T-helper 2 cell treated with Interferon-gamma antibody and Interleukin-4, amounts not matched to agents 5 μg/mL and 100 μg/mL, for 36 hours (primary cell): Measurements from ENCODE around the gene CLK3.
"Not testable (repeated sequence)": the region's sequence is repeated elsewhere in the genome, so short reads cannot be mapped to it uniquely, and the experiment has no call there.

Experiments used
- DNase-seq: peaks from one replicate; pipeline ENCODE4 v3.0.0; 2021; ENCODE audit warnings: low spot score
- H3K27ac Mint-ChIP-seq: one replicate; pipeline ENCODE4 v1.8.0; 2021; ENCODE audit warnings: mild to moderate bottlenecking, mixed read lengths
- H3K27me3 Mint-ChIP-seq: one replicate; pipeline ENCODE4 v1.8.0; 2021; ENCODE audit warnings: low read depth, mixed read lengths
- H3K36me3 Mint-ChIP-seq: one replicate; pipeline ENCODE4 v1.8.0; 2021; ENCODE audit warnings: low read depth, mixed read lengths
- H3K4me1 Mint-ChIP-seq: one replicate; pipeline ENCODE4 v1.8.0; 2021; ENCODE audit warnings: low read depth, mixed read lengths
- H3K4me3 Mint-ChIP-seq: one replicate; pipeline ENCODE4 v1.8.0; 2022; ENCODE audit warnings: mild to moderate bottlenecking, moderate library complexity, mixed read lengths
- H3K9me3 Mint-ChIP-seq: one replicate; pipeline ENCODE4 v1.8.0; 2021; ENCODE audit warnings: mixed read lengths

Gene CLK3

GRCh38 chr15:74620636-74621545 lies 5.3 kb downstream of the CLK3 start:
- Mint-ChIP-seq H3K4me1 (peaks cover 27% of the 10 kb centered on the region), H3K4me3 (peak overlapping the region; percentile 44), H3K27ac (peak overlapping the region; percentile 67), H3K9me3 (no peaks in the 10 kb centered on the region), H3K36me3 (peaks cover 62% of the 10 kb centered on the region), H3K27me3 (no peaks in the 10 kb centered on the region)
- DNase-seq: peak; percentile 68

- Mint-ChIP-seq H3K27ac (no peak overlapping the region), H3K4me3 (no peak overlapping the region), H3K27me3 (no peaks in the 10 kb centered on the region), H3K4me1 (peaks cover 25% of the 10 kb centered on the region), H3K36me3 (peaks cover 63% of the 10 kb centered on the region), H3K9me3 (no peaks in the 10 kb centered on the region)
- no peak for DNase-seq
Observed at GRCh38 chr15:74621546-74621920, 5.9 kb downstream of the CLK3 start.

- no peak overlapping the region for H3K4me3 Mint-ChIP-seq
- peaks cover 21% of the 10 kb centered on the region for H3K4me1 Mint-ChIP-seq
- H3K27ac Mint-ChIP-seq: no peak overlapping the region
- H3K9me3 Mint-ChIP-seq: no peaks in the 10 kb centered on the region
- H3K36me3 Mint-ChIP-seq: peaks cover 61% of the 10 kb centered on the region
- no peaks in the 10 kb centered on the region for H3K27me3 Mint-ChIP-seq
- no peak for DNase-seq
Observed at GRCh38 chr15:74621936-74622335, 6.3 kb downstream of the CLK3 start.

DNA sequence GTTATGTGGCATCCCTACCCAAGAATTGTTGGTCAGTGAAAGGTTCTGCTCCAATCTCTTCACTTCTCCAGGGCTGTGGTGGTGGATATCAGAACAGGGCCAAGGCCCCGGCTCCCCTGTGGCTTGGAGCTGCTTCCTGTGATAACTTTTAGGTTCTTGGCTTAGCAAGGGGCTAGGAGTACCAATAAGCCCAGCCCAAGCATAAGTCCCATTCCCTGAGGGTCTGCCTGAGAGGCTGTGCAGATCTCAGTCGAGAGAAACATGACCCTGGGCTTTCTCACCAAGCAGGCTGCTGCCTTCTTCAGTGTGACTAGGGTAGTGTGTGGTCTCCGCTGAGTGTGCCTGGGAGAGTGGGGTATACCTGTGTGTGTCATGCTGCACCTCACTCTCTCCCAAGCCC lies 7.1 kb downstream of the CLK3 start:
- DNase-seq: no peak
- Mint-ChIP-seq H3K4me3 (no peak overlapping the region), H3K9me3 (no peaks in the 10 kb centered on the region), H3K27me3 (no peaks in the 10 kb centered on the region), H3K4me1 (peaks cover 13% of the 10 kb centered on the region), H3K27ac (no peak overlapping the region), H3K36me3 (peaks cover 63% of the 10 kb centered on the region)

DNA sequence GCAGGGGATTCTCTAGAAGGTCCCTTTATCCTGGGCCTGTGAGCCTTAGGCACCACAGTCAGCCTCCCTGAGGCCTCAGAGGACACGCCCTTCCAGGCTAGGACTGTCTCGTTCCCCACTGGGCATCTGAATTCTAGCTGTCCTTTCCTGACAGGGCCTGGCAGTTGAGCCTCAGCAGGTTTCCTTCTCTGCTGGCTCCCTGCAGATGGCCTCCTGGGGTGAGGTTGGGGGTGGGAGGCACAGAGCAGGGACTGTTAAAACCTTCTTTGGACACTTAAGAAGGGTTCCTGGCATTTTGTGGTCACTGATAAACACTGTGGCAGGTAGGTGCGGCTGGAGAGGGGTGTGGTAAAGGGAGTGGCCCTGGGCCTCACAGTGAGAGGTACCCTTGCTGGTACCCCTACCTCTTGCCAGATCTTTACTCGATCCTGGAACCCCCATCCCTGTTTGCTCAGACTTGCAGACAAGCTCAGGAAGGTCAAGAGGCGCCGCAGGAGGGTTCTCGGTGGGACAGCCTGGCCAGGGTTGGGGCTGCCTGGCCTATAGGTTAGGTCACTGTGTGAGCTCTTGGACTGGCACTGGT lies 8.5 kb downstream of the CLK3 start:
- no peaks in the 10 kb centered on the region for H3K27me3 Mint-ChIP-seq
- H3K36me3 Mint-ChIP-seq: peaks cover 73% of the 10 kb centered on the region
- no peaks in the 10 kb centered on the region for H3K9me3 Mint-ChIP-seq
- no peak overlapping the region for H3K4me3 Mint-ChIP-seq
- peaks cover 6% of the 10 kb centered on the region for H3K4me1 Mint-ChIP-seq
- H3K27ac Mint-ChIP-seq: no peak overlapping the region
- no peak for DNase-seq

DNA sequence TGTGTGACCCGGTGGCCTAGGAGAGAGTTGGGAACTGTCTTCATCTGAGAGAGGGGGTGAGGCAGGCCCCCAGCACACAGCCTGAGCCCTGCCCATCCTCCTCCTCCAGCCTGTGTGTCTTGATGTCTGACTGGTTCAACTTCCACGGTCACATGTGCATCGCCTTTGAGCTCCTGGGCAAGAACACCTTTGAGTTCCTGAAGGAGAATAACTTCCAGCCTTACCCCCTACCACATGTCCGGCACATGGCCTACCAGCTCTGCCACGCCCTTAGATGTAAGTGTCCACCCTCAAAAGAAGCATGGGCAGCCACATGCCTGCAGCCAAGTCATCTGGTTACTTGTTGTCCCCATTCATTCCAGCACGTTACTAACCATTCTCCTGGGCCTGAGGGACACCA lies 10.1 kb downstream of the CLK3 start:
- H3K4me1 Mint-ChIP-seq: peaks cover 6% of the 10 kb centered on the region
- no peaks in the 10 kb centered on the region for H3K27me3 Mint-ChIP-seq
- no peak overlapping the region for H3K4me3 Mint-ChIP-seq
- DNase-seq: no peak
- peaks cover 70% of the 10 kb centered on the region for H3K36me3 Mint-ChIP-seq
- peak overlapping the region; percentile 36 for H3K27ac Mint-ChIP-seq
- H3K9me3 Mint-ChIP-seq: no peaks in the 10 kb centered on the region

GRCh38 chr15:74626336-74626735 lies 10.7 kb downstream of the CLK3 start:
- Mint-ChIP-seq H3K9me3 (no peaks in the 10 kb centered on the region), H3K27ac (no peak overlapping the region), H3K4me3 (no peak overlapping the region), H3K36me3 (peaks cover 63% of the 10 kb centered on the region), H3K4me1 (peaks cover under 1% of the 10 kb centered on the region), H3K27me3 (no peaks in the 10 kb centered on the region)
- no peak for DNase-seq

- Mint-ChIP-seq H3K4me1 (no peaks in the 10 kb centered on the region), H3K27ac (no peak overlapping the region), H3K27me3 (no peaks in the 10 kb centered on the region), H3K9me3 (no peaks in the 10 kb centered on the region), H3K36me3 (peaks cover 61% of the 10 kb centered on the region), H3K4me3 (no peak overlapping the region)
- no peak for DNase-seq
Observed at GRCh38 chr15:74626752-74627692, 11.4 kb downstream of the CLK3 start.

GRCh38 chr15:74627766-74628165 lies 12.1 kb downstream of the CLK3 start:
- H3K36me3 Mint-ChIP-seq: peaks cover 57% of the 10 kb centered on the region
- no peaks in the 10 kb centered on the region for H3K27me3 Mint-ChIP-seq
- peak overlapping the region; percentile 60 for H3K27ac Mint-ChIP-seq
- DNase-seq: no peak
- no peaks in the 10 kb centered on the region for H3K9me3 Mint-ChIP-seq
- no peak overlapping the region for H3K4me3 Mint-ChIP-seq
- no peaks in the 10 kb centered on the region for H3K4me1 Mint-ChIP-seq

- DNase-seq: no peak
- peaks cover 53% of the 10 kb centered on the region for H3K36me3 Mint-ChIP-seq
- H3K4me1 Mint-ChIP-seq: no peaks in the 10 kb centered on the region
- H3K9me3 Mint-ChIP-seq: no peaks in the 10 kb centered on the region
- H3K4me3 Mint-ChIP-seq: no peak overlapping the region
- H3K27me3 Mint-ChIP-seq: no peaks in the 10 kb centered on the region
- H3K27ac Mint-ChIP-seq: peak overlapping the region; percentile 60
Observed at GRCh38 chr15:74628199-74628598, 12.6 kb downstream of the CLK3 start.

DNA sequence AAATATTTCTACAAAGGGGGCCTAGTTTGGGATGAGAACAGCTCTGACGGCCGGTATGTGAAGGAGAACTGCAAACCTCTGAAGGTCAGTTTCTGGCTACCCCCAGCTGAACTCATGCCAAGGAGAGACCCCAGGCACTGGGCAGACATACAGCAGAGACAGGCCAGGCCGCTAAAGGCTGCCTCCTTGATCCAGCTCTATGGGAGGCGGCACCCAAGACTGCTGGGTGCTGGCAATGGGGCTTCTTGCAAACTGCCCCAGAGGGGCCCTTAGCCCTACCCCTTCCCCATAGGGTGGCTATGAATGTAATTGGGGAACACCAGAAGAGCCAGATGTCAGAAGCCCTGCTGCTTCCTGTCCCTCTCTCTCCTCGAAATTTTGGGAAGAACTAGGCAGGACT lies 13.3 kb downstream of the CLK3 start:
- H3K36me3 Mint-ChIP-seq: peaks cover 51% of the 10 kb centered on the region
- no peaks in the 10 kb centered on the region for H3K9me3 Mint-ChIP-seq
- no peaks in the 10 kb centered on the region for H3K4me1 Mint-ChIP-seq
- DNase-seq: no peak
- no peaks in the 10 kb centered on the region for H3K27me3 Mint-ChIP-seq
- H3K27ac Mint-ChIP-seq: no peak overlapping the region
- H3K4me3 Mint-ChIP-seq: no peak overlapping the region

DNA sequence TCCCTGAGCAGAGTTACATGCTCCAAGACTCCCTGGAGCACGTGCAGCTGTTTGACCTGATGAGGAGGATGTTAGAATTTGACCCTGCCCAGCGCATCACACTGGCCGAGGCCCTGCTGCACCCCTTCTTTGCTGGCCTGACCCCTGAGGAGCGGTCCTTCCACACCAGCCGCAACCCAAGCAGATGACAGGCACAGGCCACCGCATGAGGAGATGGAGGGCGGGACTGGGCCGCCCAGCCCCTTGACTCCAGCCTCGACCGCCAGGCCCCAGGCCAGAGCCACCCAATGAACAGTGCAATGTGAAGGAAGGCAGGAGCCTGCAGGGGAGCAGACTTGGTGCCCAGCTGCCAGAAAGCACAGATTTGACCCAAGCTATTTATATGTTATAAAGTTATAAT lies 14.1 kb downstream of the CLK3 start:
- not testable (repeated sequence) for DNase-seq, H3K4me3 Mint-ChIP-seq, H3K27ac Mint-ChIP-seq, H3K9me3 Mint-ChIP-seq, H3K4me1 Mint-ChIP-seq, H3K27me3 Mint-ChIP-seq
- peaks cover 51% of the 10 kb centered on the region for H3K36me3 Mint-ChIP-seq

- Mint-ChIP-seq H3K4me1 (no peaks in the 10 kb centered on the region), H3K27me3 (no peaks in the 10 kb centered on the region), H3K4me3 (no peak overlapping the region), H3K27ac (no peak overlapping the region), H3K9me3 (no peaks in the 10 kb centered on the region), H3K36me3 (peaks cover 51% of the 10 kb centered on the region)
- no peak for DNase-seq
Observed at GRCh38 chr15:74630284-74631086, 14.8 kb downstream of the CLK3 start.
